Hepatocyte (in vitro differentiated cells): Measurements from ENCODE around the gene KDM1A. TPM values are rescaled to one million over a fixed set of nuclear protein-coding genes. Genes with fewer than 3 reads are reported as not detected.
"Not testable (repeated sequence)": the region's sequence is repeated elsewhere in the genome, so short reads cannot be mapped to it uniquely, and the experiment has no call there.

Experiments
- DNase-seq: peaks from one replicate; pipeline ENCODE4 v3.0.0-alpha.2; 2016; ENCODE audit warnings: low spot score
- H2AFZ ChIP-seq: fragments of 200-600 bp; sonication (generic); 2 replicates; pipeline ENCODE4 v1.6.0; 2016; ENCODE audit warnings: antibody characterized with exemption, mild to moderate bottlenecking
- H3K27ac ChIP-seq: fragments of 200-600 bp; sonication (generic); 2 replicates; pipeline ENCODE4 v1.5.1; 2016; ENCODE audit warnings: mild to moderate bottlenecking
- H3K27me3 ChIP-seq: fragments of 200-600 bp; sonication (generic); 2 replicates; pipeline ENCODE4 v1.6.1; 2016
- H3K36me3 ChIP-seq: fragments of 200-600 bp; sonication (generic); replicated peaks from 2 replicates; pipeline ENCODE4 v1.5.1; 2016; ENCODE audit warnings: low read depth; ENCODE audit not compliant: insufficient read depth
- H3K4me1 ChIP-seq: fragments of 200-600 bp; sonication (generic); 2 replicates; pipeline ENCODE4 v1.5.1; 2016; ENCODE audit warnings: mild to moderate bottlenecking, moderate library complexity; ENCODE audit not compliant: insufficient read depth
- H3K4me2 ChIP-seq: fragments of 200-600 bp; sonication (generic); 2 replicates; pipeline ENCODE4 v1.6.0; 2016
- H3K4me3 ChIP-seq: fragments of 200-600 bp; sonication (generic); 2 replicates; pipeline ENCODE4 v1.5.1; 2016; ENCODE audit warnings: mild to moderate bottlenecking
- H3K79me2 ChIP-seq: fragments of 200-600 bp; sonication (generic); 2 replicates; pipeline ENCODE4 v1.6.0; 2017; ENCODE audit warnings: mild to moderate bottlenecking
- H3K9me2 ChIP-seq: fragments of 200-600 bp; sonication (generic); replicated peaks from 2 replicates; pipeline ENCODE4 v1.6.0; 2017; ENCODE audit warnings: mild to moderate bottlenecking; ENCODE audit not compliant: insufficient read depth
- H3K9me3 ChIP-seq: fragments of 200-600 bp; sonication (generic); 2 replicates; pipeline ENCODE4 v1.5.1; 2016; ENCODE audit warnings: low read depth, mild to moderate bottlenecking
- H4K20me1 ChIP-seq: fragments of 200-600 bp; sonication (generic); 2 replicates; pipeline ENCODE4 v1.6.0; 2016; ENCODE audit warnings: mild to moderate bottlenecking; ENCODE audit not compliant: insufficient read depth, poor library complexity, severe bottlenecking
- CTCF ChIP-seq: fragments of 200-600 bp; sonication (generic); IDR thresholded peaks from 2 replicates; pipeline ENCODE4 v1.5.1; 2016; ENCODE audit warnings: antibody characterized with exemption, mild to moderate bottlenecking; ENCODE audit not compliant: poor library complexity
- EZH2 ChIP-seq: fragments of 200-600 bp; sonication (generic); IDR thresholded peaks from 2 replicates; pipeline ENCODE4 v1.6.1; 2016; ENCODE audit warnings: antibody characterized with exemption, mild to moderate bottlenecking, borderline replicate concordance
- EZH2phosphoT487 ChIP-seq: fragments of 200-600 bp; sonication (generic); IDR thresholded peaks from one replicate; pipeline ENCODE4 v1.6.1; 2018; ENCODE audit warnings: antibody characterized with exemption, mild to moderate bottlenecking, low read depth, moderate library complexity; ENCODE audit not compliant: unreplicated experiment, severe bottlenecking
- WGBS: methylation state at CpG from one replicate; pipeline ENCODE4 v1.1.6; 2016; ENCODE audit warnings: low lambda C conversion rate; ENCODE audit errors: missing lambda C conversion rate; 5-methylcytosine and 5-hydroxymethylcytosine counted together
- polyA plus RNA-seq: library from polyadenylated mRNA; unstranded; fragments of >200 nt; fragmentation: Nextera tagmentation; extraction: Ambion mirVana; gene quantifications from 2 replicates; pipeline ENCODE4 v1.2.1, GENCODE V29; 2016
- total RNA-seq: library from RNA; depleted of rRNA; stranded (reverse); fragments of >200 nt; gene quantifications from 2 replicates; pipeline ENCODE4 v1.2.3, GENCODE V29; 2014

The KDM1A gene
- total and polyA plus RNA-seq, 2 experiments from 2014 or later, result 64.5 to 97.9 TPM

- 84% methylated on average over 3 of the region's 3 CpGs for WGBS
- Histone ChIP-seq H3K79me2 (no peaks in the 10 kb centered on the region), H3K4me3 (no peak overlapping the region), H3K4me2 (no peak overlapping the region), H3K27ac (no peak overlapping the region), H2AFZ (no peak overlapping the region), H3K9me3 (no peaks in the 10 kb centered on the region), H4K20me1 (no peaks in the 10 kb centered on the region), H3K27me3 (no peaks in the 10 kb centered on the region), H3K9me2 (no peaks in the 10 kb centered on the region), H3K36me3 (no peaks in the 10 kb centered on the region), H3K4me1 (no peaks in the 10 kb centered on the region)
- TF ChIP-seq CTCF (no peak), EZH2 (no peak), EZH2phosphoT487 (no peak)
- no peak for DNase-seq
Observed at GRCh38 chr1:23004112-23004511, 15.2 kb upstream of the KDM1A start.

- H3K4me3 ChIP-seq, DNase-seq, H3K36me3 ChIP-seq, H3K9me2 ChIP-seq, H3K27me3 ChIP-seq, H3K4me1 ChIP-seq, H3K4me2 ChIP-seq, H3K27ac ChIP-seq, H2AFZ ChIP-seq, H3K79me2 ChIP-seq, H4K20me1 ChIP-seq, H3K9me3 ChIP-seq: not testable (repeated sequence)
- WGBS, result 73% methylated on average over 3 of the region's 3 CpGs
Observed at GRCh38 chr1:23004769-23005168, 14.5 kb upstream of the KDM1A start.

- Histone ChIP-seq H3K4me2 (no peak overlapping the region), H3K36me3 (no peaks in the 10 kb centered on the region), H3K27me3 (no peaks in the 10 kb centered on the region), H3K4me1 (no peaks in the 10 kb centered on the region), H2AFZ (no peak overlapping the region), H3K79me2 (no peaks in the 10 kb centered on the region), H3K27ac (no peak overlapping the region), H4K20me1 (no peaks in the 10 kb centered on the region), H3K9me2 (no peaks in the 10 kb centered on the region), H3K4me3 (no peak overlapping the region), H3K9me3 (no peaks in the 10 kb centered on the region)
- DNase-seq, result no peak
- TF ChIP-seq EZH2phosphoT487, result no peak
- TF ChIP-seq CTCF, result no peak
- TF ChIP-seq EZH2, result no peak
- WGBS, result 88% methylated on average over 4 of the region's 4 CpGs
Observed at GRCh38 chr1:23007106-23007505, 12.2 kb upstream of the KDM1A start.

- Histone ChIP-seq H3K79me2 (no peaks in the 10 kb centered on the region), H3K9me2 (no peaks in the 10 kb centered on the region), H2AFZ (no peak overlapping the region), H3K4me3 (no peak overlapping the region), H3K4me2 (no peak overlapping the region), H3K36me3 (no peaks in the 10 kb centered on the region), H3K4me1 (no peaks in the 10 kb centered on the region), H3K27me3 (no peaks in the 10 kb centered on the region), H4K20me1 (no peaks in the 10 kb centered on the region), H3K9me3 (no peaks in the 10 kb centered on the region), H3K27ac (no peak overlapping the region)
- TF ChIP-seq EZH2 (no peak), EZH2phosphoT487 (no peak), CTCF (no peak)
- WGBS, result 90% methylated on average over 2 of the region's 2 CpGs
- DNase-seq, result no peak
Observed at GRCh38 chr1:23008901-23009300, 10.4 kb upstream of the KDM1A start.

GRCh38 chr1:23010025-23010424 is 9.2 kb upstream of the KDM1A start:
- not testable (repeated sequence) for H3K4me1 ChIP-seq, H3K9me2 ChIP-seq, H3K4me2 ChIP-seq, H3K9me3 ChIP-seq, H3K27ac ChIP-seq, H2AFZ ChIP-seq, H3K4me3 ChIP-seq, DNase-seq, H4K20me1 ChIP-seq, H3K36me3 ChIP-seq, H3K79me2 ChIP-seq, H3K27me3 ChIP-seq
- 76% methylated on average over 8 of the region's 8 CpGs for WGBS
